Common myeloid progenitor, CD34-positive (primary cell): ENCODE data around the gene OTOS.

Experiments
- CTCF ChIA-PET: fragments of 350-600 bp; sonication (Branson Sonifier 250); formaldehyde crosslinking; loops from one replicate; lab custom pipeline; 2021; ENCODE audit warnings: antibody characterized with exemption; lab: Charles Lee
- POLR2A ChIA-PET: fragments of 350-600 bp; sonication (Branson Sonifier 250); formaldehyde crosslinking; loops from one replicate; lab custom pipeline; 2021; ENCODE audit warnings: antibody characterized with exemption; lab: Charles Lee
- DNase-seq, 3 donors: peaks; one replicate each; pipeline versions ENCODE4 v3.0.0 to v3.0.0-alpha.2; 2013
- H3K27ac ChIP-seq, 2 experiments: 1 replicate in 1 of 2; 2 replicates in 1 of 2; pipeline ENCODE4 v1.7.0; 2013; ENCODE audit warnings: inconsistent platforms in 2 of 2, low read length in 2 of 2, mild to moderate bottlenecking in 2 of 2, low read depth in 1 of 2, moderate library complexity in 1 of 2; ENCODE audit not compliant: severe bottlenecking in 2 of 2, insufficient read depth in 1 of 2, poor library complexity in 1 of 2
- H3K27me3 ChIP-seq, 5 experiments: replicated peaks in 2 of 5; 1 replicate in 3 of 5; 2 replicates in 2 of 5; pipeline versions ENCODE4 v1.6.1 to v1.7.0; 2013; ENCODE audit warnings: low read length in 4 of 5, mild to moderate bottlenecking in 2 of 5, moderate library complexity in 2 of 5, inconsistent platforms in 1 of 5; ENCODE audit not compliant: insufficient read depth in 5 of 5, control insufficient read depth in 4 of 5
- H3K36me3 ChIP-seq, 4 experiments: 1 replicate in 2 of 4; 2 replicates in 2 of 4; pipeline versions ENCODE4 v1.6.1 to v1.7.0; 2013; ENCODE audit warnings: low read length in 3 of 4, control low read depth in 1 of 4, mild to moderate bottlenecking in 1 of 4; ENCODE audit not compliant: control insufficient read depth in 4 of 4, insufficient read depth in 4 of 4
- H3K4me1 ChIP-seq, 4 experiments: 1 replicate in 3 of 4; 2 replicates in 1 of 4; pipeline versions ENCODE4 v1.6.1 to v1.7.1; 2013; ENCODE audit warnings: low read length in 3 of 4, mild to moderate bottlenecking in 3 of 4, control low read depth in 1 of 4, inconsistent platforms in 1 of 4, moderate library complexity in 1 of 4; ENCODE audit not compliant: control insufficient read depth in 4 of 4, insufficient read depth in 4 of 4; ENCODE audit errors: control extremely low read depth in 1 of 4
- H3K4me3 ChIP-seq, 7 experiments: 1 replicate in 4 of 7; 2 replicates in 3 of 7; pipeline versions ENCODE4 v1.5.1 to v1.7.0; 2013; ENCODE audit warnings: mild to moderate bottlenecking in 7 of 7, low read length in 6 of 7, moderate library complexity in 6 of 7, inconsistent platforms in 2 of 7, low read depth in 2 of 7, control low read depth in 1 of 7; ENCODE audit not compliant: insufficient read depth in 4 of 7, control insufficient read depth in 1 of 7; ENCODE audit errors: extremely low read depth in 1 of 7
- H3K9me3 ChIP-seq, 5 experiments: 1 replicate in 4 of 5; 2 replicates in 1 of 5; pipeline versions ENCODE4 v1.6.1 to v1.7.1; 2013; ENCODE audit warnings: low read length in 4 of 5, mild to moderate bottlenecking in 2 of 5, inconsistent platforms in 1 of 5, low read depth in 1 of 5, moderate library complexity in 1 of 5; ENCODE audit not compliant: control insufficient read depth in 4 of 5, insufficient read depth in 2 of 5; ENCODE audit errors: control extremely low read depth in 1 of 5
- WGBS: methylation state at CpG from one replicate; pipeline ENCODE4 v1.1.5; 2013; ENCODE audit not compliant: insufficient coverage; 5-methylcytosine and 5-hydroxymethylcytosine counted together

OTOS gene

DNA sequence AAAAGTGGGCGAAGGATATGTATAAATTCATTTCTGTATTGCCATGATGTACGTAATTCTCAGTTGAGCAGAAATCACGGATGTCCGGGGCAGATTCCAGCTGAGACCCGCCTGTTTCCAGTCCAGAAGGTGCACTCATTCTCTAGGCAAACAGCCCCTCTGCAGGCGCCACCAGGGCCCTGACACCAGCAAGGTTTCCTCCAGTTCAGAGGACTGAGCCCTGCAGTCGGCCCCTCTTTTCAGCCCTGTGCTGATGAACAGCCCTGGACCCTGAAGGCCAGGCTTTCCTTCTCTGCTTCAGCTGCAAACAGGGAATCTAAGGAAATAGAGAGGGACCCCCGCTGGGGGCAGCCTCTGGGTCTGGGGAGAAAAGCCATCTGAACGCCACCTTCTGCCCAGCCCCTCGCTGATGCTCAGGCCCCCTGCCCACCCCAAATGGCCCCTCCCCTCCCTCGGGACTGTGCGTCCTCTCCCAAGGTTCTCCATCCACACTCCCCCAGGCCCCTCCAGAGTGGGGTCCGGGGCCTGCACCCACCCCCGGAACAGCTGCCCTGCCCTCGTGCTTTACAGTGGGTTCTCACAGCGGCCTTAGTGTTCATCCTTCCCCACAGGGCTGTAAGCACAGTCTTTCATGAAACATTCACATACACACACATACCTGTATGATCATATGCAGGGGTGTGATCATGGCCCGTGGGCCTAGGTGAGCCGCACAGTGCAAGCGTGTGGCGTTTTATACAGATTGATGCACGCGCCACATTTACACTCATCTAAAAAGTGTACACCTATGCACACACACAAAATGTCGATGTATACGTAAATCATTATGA is 16.4 kb downstream of the OTOS start:
- CTCF ChIA-PET, result no interaction called here

DNA sequence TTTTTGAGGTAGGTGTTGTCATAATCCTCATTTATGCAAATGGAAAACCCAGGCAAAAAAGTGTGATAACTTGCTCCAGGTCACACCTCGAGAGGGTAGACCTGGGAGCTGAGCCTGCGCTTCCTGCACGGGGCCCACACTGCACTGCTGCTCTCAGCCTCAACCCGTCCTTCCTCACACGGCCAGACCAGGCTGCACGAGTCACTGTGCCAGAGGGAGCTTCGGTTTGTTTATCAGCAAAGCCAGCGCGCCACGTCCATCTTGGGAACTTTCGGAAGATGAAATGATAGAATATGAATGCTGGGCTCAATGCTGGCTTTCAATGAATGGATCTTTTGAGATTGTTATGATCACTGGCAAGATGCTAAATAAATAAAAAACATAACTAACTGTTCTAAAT is 18.8 kb downstream of the OTOS start:
- CTCF ChIA-PET, result no interaction called here
- no peak overlapping the region for H3K27ac ChIP-seq
- peaks cover 0 to 5% (median 0%) of the 10 kb centered on the region in 5 experiments for H3K27me3 ChIP-seq
- peaks cover 0 to 2% (median 0%) of the 10 kb centered on the region in 4 experiments for H3K36me3 ChIP-seq
- POLR2A ChIA-PET, result no interaction called here
- no peak overlapping the region for H3K4me3 ChIP-seq
- H3K9me3 ChIP-seq, result peaks cover 0 to 10% (median 0%) of the 10 kb centered on the region in 5 experiments
- H3K4me1 ChIP-seq, result no peaks in the 10 kb centered on the region
- no peak for DNase-seq
- 58% methylated on average over 3 of the region's 11 CpGs for WGBS

More for the DNA sequence above, 16.4 kb downstream of the OTOS start:
- DNase-seq, result no peak
- Histone ChIP-seq H3K4me1 (no peaks in the 10 kb centered on the region), H3K9me3 (no peaks in the 10 kb centered on the region), H3K27me3 (peaks cover 0 to 5% (median 0%) of the 10 kb centered on the region in 5 experiments), H3K27ac (no peak overlapping the region), H3K4me3 (no peak overlapping the region), H3K36me3 (peaks cover 0 to 19% (median 15%) of the 10 kb centered on the region in 4 experiments)
- WGBS, result 95% methylated on average over 15 of the region's 24 CpGs
- POLR2A ChIA-PET, result no interaction called here

DNA sequence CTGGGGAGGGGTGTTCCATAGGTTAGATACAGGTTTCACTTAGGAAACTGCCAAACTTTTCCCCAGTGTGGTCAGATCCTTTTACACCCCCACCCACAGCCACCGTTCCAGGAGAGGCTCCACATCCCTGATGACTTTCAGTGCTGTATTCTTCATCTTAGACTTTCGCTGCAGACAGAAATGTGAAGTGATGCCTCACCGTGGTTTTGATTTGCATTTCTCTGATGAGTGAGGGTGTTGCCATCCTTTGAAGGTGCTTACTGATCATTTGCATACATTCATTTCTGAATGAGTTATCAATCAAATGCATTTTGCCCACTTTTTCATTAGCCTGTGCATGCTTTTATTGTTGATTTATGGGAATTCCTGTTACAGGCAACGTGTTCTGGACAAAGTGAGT is 19.3 kb downstream of the OTOS start:
- CTCF ChIA-PET, result no interaction called here
- Histone ChIP-seq H3K4me3 (no peak overlapping the region), H3K4me1 (no peaks in the 10 kb centered on the region), H3K27ac (no peak overlapping the region), H3K27me3 (peaks cover 0 to 5% (median 0%) of the 10 kb centered on the region in 5 experiments), H3K9me3 (peaks cover 0 to 10% (median 0%) of the 10 kb centered on the region in 5 experiments), H3K36me3 (peaks cover 0 to 2% (median 0%) of the 10 kb centered on the region in 4 experiments)
- DNase-seq, result no peak
- WGBS, result 86% methylated on average over 1 of the region's 4 CpGs
- POLR2A ChIA-PET, result no interaction called here

DNA sequence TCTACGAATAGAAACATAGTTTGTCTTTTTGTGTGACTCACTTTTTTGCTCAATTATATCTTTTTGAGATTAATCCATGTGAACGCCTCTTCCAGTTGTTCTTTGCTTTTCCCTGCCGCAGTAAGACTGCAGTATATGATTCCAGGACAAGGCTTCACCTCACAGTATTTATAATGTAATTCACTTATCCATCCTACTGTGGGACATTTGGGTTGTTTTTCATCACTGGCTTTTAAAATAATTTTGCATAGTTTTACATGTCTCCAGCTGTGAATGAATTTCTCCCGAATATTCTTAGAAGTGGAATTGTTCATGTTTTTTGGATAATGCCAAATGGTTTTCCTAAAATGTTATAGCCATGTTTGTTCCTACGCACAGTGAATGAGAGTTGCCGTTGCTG is 26.2 kb downstream of the OTOS start:
- POLR2A ChIA-PET, result no interaction called here
- peaks cover 0 to 10% (median 3%) of the 10 kb centered on the region in 5 experiments for H3K9me3 ChIP-seq
- H3K27me3 ChIP-seq, result peaks cover 4 to 30% (median 10%) of the 10 kb centered on the region in 5 experiments
- 84% methylated on average over 4 of the region's 6 CpGs for WGBS
- no peaks in the 10 kb centered on the region for H3K4me1 ChIP-seq
- no peaks in the 10 kb centered on the region for H3K36me3 ChIP-seq
- H3K4me3 ChIP-seq, result no peak overlapping the region
- DNase-seq, result no peak
- no peak overlapping the region for H3K27ac ChIP-seq
- CTCF ChIA-PET, result no interaction called here

DNA sequence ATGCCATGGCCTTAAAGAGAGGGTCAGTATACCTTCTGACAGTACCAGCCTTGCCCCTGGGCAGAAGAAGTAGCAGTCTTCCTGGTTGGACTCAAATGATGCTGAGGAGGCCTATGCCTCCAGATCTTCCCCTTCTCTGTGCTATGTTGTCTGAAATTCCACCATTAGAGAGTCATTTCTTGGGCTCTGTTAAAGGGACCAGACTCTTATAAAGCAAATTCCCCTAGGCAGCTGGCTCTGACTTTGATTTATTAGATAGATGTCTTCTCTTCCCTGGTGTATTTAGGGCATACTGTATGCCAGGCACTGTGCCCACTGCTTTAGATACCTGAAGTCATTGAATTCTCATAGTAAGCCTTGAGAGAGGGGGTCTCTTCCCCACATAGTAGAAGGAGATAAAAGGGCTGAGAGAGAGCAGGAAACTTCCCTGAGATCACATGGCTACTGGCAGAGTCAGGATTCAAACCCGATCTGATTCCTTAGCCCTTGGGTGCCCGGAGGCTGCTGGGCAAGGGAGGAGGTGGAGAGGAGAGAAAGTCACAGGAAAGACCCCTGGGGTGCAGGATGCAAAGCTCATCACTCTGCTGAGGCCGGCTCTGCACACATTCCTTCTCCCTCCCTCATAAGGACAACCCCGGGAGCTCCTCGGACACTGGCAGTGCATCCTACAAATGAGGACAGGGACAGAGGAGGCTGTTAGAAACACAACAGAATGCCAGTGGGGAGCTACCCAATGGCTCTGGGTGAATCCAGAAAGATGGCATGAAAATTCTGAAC is 27.4 kb downstream of the OTOS start:
- H3K27me3 ChIP-seq, result peaks cover 4 to 30% (median 10%) of the 10 kb centered on the region in 5 experiments
- WGBS, result 41% methylated on average over 5 of the region's 5 CpGs
- no peak for DNase-seq
- POLR2A ChIA-PET, result no interaction called here
- H3K36me3 ChIP-seq, result no peaks in the 10 kb centered on the region
- H3K27ac ChIP-seq, result no peak overlapping the region
- H3K9me3 ChIP-seq, result peaks cover 0 to 4% (median 0%) of the 10 kb centered on the region in 5 experiments
- H3K4me3 ChIP-seq, result no peak overlapping the region
- CTCF ChIA-PET, result no interaction called here
- H3K4me1 ChIP-seq, result no peaks in the 10 kb centered on the region

DNA sequence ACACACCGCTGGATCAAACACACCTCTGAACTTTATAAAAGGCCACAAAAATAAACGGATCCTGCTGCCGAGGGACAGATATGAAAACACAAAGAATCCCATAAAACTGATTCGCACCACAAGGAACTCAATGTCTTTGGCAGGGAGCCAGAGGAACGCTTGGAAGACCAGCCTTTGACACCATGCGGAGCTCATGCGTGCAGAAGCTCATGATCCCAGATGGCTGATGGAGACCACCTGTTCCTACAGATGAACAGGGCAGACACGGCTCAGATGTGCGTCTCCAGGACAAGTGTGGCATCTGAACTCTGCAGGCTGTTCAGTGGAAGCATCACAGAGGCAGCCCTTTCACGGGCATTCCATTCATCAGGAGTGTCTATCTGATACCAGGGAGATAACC is 29.2 kb downstream of the OTOS start:
- CTCF ChIA-PET, result interaction anchor here (1.1 to 1.3 kb wide), 2 partner anchors 33 to 34 kb away, joined by 3 read pairs; no protein-coding TSS in a partner anchor
- Histone ChIP-seq H3K27ac (no peak overlapping the region), H3K4me1 (no peaks in the 10 kb centered on the region), H3K27me3 (peaks cover 7 to 31% (median 10%) of the 10 kb centered on the region in 5 experiments), H3K9me3 (peaks cover 0 to 4% (median 0%) of the 10 kb centered on the region in 5 experiments), H3K4me3 (no peak overlapping the region), H3K36me3 (no peaks in the 10 kb centered on the region)
- POLR2A ChIA-PET, result no interaction called here
- DNase-seq, result no peak
- WGBS, result 98% methylated on average over 8 of the region's 10 CpGs

DNA sequence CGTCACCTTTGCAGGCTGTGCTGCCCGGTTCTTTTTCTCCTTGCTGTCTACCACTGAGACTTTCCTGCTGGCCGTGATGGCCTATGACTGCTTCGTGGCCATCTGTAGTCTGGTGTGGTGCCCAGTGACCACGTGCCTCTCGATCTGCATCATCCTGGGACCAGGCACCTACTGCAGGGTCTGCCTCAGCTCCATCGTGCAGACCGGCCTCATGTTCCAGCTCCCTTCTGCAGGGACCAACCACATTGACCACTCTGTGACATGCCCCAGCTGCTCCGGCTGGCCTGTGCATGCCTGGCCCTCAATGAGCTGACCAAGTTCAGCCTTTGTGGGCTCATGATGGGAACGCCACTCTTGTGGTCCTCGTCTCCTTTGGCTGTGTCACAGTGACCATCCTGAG is 31.1 kb downstream of the OTOS start:
- Histone ChIP-seq H3K36me3 (no peaks in the 10 kb centered on the region), H3K27ac (no peak overlapping the region), H3K9me3 (no peaks in the 10 kb centered on the region), H3K4me1 (no peaks in the 10 kb centered on the region), H3K4me3 (no peak overlapping the region), H3K27me3 (peaks cover 7 to 26% (median 8%) of the 10 kb centered on the region in 5 experiments)
- POLR2A ChIA-PET, result no interaction called here
- CTCF ChIA-PET, result no interaction called here
- no peak for DNase-seq
- WGBS, result 85% methylated on average over 8 of the region's 11 CpGs
